SK-N-MC (cell line): ENCODE data around the gene ZMIZ1.

ENCODE experiments used
- EZH2 ChIP-seq: fragments of 200-600 bp; sonication (generic); IDR thresholded peaks from one replicate; pipeline ENCODE4 v1.6.1; 2017; ENCODE audit warnings: antibody characterized with exemption
- POLR2AphosphoS5 ChIP-seq: IDR thresholded peaks from 2 replicates; pipeline ENCODE4 v1.6.1; 2012; ENCODE audit warnings: mild to moderate bottlenecking, low read depth, low read length, borderline replicate concordance

GRCh38 chr10:79312601-79313187, 243.9 kb downstream of the ZMIZ1 start:
- TF ChIP-seq EZH2 (no peak), POLR2AphosphoS5 (no peak)
